ENCODE results near the gene GRIN2A.

DNA sequence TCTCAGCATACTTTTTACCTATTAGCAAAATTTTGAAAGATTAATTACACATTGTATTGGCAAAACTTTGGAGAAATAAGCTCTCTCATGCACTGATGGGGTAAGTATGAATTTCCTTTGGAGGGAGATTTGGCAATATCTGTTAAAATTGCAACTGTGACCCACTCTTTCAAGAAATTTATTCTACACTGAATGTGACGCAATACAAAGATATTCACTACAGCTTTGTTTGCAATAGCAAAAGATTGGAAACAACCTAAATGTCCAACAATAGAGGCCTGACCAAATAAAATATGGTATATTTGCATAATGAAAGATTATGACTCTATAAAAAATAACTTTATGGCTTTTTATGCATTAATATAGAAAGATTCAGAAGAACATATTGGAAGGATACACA, 363.5 kb downstream of the GRIN2A start:
- TF ChIP-seq SIN3A (IDR thresholded peaks at IDR 0.05; ENCODE audit: borderline replicate concordance, low read depth, low read length) (no peak), TOE1 (CRISPR knock-in tag; IDR thresholded peaks at IDR 0.05) (no peak), SP2 (CRISPR knock-in tag; IDR thresholded peaks at IDR 0.05) (no peak), ATF7 (IDR thresholded peaks at IDR 0.05) (no peak), ATF7 (CRISPR knock-in tag; IDR thresholded peaks at IDR 0.05) (no peak), ZNF24 (IDR thresholded peaks at IDR 0.05) (no peak), BRD4 (CRISPR knock-in tag; IDR thresholded peaks at IDR 0.05) (no peak)

Measured in HepG2 (cell line).